ENCODE measurements around the gene SRPX2. TPM values are rescaled to one million over a fixed set of nuclear protein-coding genes. Genes with fewer than 3 reads are reported as not detected.
A peak's percentile ranks its signal among the peaks of the same experiment; 100 is the strongest.
"Not testable (repeated sequence)": the region's sequence is repeated elsewhere in the genome, so short reads cannot be mapped to it uniquely, and the experiment has no call there.

Gene SRPX2
- polyA plus RNA-seq, 3 donors, result 13.4 to 15.0 (median 14.3) TPM

- DNase-seq (ENCODE audit: extremely low read depth in 1 of 11, low read depth in 9 of 11, low spot score in 4 of 11), result no peak
Observed at GRCh38 chrX:100682939-100683338, 38.9 kb downstream of the SRPX2 start.

GRCh38 chrX:100685284-100685996 is 41.4 kb downstream of the SRPX2 start:
- peak in 10 of 11 donors; percentile 23 to 60 (median 50) for DNase-seq (ENCODE audit: extremely low read depth in 1 of 11, low read depth in 9 of 11, low spot score in 4 of 11)

DNA sequence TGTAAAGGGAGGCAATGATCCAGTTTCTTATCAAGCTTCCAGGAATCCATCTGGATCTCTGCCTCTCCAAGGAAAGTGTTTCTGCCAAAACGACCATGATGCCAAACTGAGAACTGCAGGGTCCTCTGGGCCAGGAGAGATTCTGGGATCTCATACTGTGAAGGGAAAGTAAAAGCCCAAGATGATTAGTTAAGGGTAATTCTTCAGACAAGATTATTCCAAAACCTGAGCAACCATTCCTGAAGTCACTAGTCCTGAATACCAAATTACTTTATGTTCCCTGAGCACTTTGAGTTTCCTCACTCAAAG is 42.0 kb downstream of the SRPX2 start:
- no peak for DNase-seq (ENCODE audit: extremely low read depth in 1 of 11, low read depth in 9 of 11, low spot score in 4 of 11)

GRCh38 chrX:100687128-100687527 is 43.1 kb downstream of the SRPX2 start:
- DNase-seq (ENCODE audit: extremely low read depth in 1 of 11, low read depth in 9 of 11, low spot score in 4 of 11), result no peak

DNA sequence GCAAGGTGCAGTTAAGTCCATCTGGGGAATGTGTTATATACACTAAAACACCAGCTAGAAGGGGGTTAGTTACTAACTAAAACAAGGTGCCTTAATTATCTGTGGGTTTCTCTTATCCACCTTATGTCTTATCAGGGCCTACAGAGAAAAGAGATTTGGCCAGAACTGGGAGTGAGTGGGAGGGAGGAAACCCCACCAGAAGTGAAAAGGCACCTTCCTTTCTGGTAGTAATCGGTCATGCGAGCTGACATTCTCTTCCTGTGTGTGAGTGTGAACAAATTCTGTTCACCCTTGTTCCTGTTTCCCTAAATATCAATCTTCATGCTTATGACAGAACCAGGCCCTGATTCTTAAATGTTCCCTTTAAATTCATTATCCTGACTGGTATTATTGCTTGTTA is 43.5 kb downstream of the SRPX2 start:
- no peak for DNase-seq (ENCODE audit: extremely low read depth in 1 of 11, low read depth in 9 of 11, low spot score in 4 of 11)

GRCh38 chrX:100695302-100695701 is 51.3 kb downstream of the SRPX2 start:
- DNase-seq (ENCODE audit: extremely low read depth in 1 of 11, low read depth in 9 of 11, low spot score in 4 of 11), result no peak

GRCh38 chrX:100695991-100696390 is 52.0 kb downstream of the SRPX2 start:
- DNase-seq (ENCODE audit: extremely low read depth in 1 of 11, low read depth in 9 of 11, low spot score in 4 of 11), result no peak

GRCh38 chrX:100696699-100697351 is 52.8 kb downstream of the SRPX2 start:
- no peak for DNase-seq (ENCODE audit: extremely low read depth in 1 of 11, low read depth in 9 of 11, low spot score in 4 of 11)

- DNase-seq (ENCODE audit: extremely low read depth in 1 of 11, low read depth in 9 of 11, low spot score in 4 of 11), result no peak
Observed at GRCh38 chrX:100698551-100698950, 54.6 kb downstream of the SRPX2 start.

- DNase-seq (ENCODE audit: extremely low read depth in 1 of 11, low read depth in 9 of 11, low spot score in 4 of 11), result no peak
Observed at GRCh38 chrX:100700809-100701208, 56.8 kb downstream of the SRPX2 start.

- DNase-seq (ENCODE audit: extremely low read depth in 1 of 11, low read depth in 9 of 11, low spot score in 4 of 11), result no peak
Observed at GRCh38 chrX:100704581-100705203, 60.7 kb downstream of the SRPX2 start.

- DNase-seq (ENCODE audit: extremely low read depth in 1 of 11, low read depth in 9 of 11, low spot score in 4 of 11), result no peak
Observed at GRCh38 chrX:100710816-100711215, 66.8 kb downstream of the SRPX2 start.

DNA sequence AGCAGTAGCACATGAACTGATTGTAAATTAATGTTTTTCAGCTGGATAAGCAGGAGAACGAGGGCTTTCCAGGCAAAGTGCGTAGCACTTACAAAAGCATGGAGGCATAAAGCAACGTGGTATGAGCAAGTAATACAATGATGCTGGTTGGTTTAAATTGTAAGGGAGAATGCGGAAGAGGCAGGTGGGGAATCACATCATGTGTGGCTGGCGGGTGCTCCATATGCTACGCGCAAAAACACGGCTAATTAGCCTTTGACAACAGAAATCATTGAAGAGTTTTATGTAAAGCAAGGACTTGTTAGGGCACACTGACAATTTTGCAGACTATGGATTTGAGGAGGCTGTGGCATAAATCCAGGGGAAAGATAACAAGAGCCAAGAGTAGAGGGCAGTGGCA is 73.4 kb downstream of the SRPX2 start:
- no peak for DNase-seq (ENCODE audit: extremely low read depth in 1 of 11, low read depth in 9 of 11, low spot score in 4 of 11)

DNA sequence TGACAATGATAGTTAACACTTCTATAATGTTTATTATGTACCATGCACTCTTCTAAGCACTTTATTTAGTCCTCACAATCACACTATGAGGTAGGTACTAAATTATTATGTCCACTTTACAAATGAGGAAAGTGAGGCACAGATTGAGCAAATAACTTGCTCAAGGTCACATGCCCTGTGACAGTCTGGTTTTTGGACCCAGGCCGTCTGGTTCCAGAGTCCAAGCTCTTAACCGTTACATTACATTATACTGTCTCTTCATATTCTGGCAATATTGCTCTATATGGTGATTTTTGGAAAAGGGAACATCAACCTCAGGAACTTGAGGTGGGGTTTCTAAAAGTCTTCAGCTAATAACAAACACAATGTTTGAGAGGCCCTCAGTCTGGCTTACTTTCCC is 75.1 kb downstream of the SRPX2 start:
- no peak for DNase-seq (ENCODE audit: extremely low read depth in 1 of 11, low read depth in 9 of 11, low spot score in 4 of 11)

DNA sequence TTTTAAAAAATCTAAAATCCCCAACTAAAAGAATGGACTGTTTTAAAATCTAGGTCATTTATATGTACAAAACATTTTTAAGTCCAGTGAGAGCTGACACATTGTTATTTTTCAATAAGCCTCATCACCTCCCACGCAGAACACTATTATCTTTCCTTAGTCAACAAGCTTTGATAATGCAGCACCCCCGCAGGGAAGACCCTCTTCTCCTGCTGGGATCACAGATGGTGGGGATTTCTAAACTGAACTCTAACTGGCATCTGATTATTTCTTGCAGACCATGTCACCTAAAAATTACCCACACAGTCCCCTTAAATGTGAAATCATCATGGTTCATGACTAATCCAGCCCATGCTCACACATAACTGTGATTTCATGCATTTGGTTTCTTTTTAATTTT is 76.3 kb downstream of the SRPX2 start:
- DNase-seq (ENCODE audit: extremely low read depth in 1 of 11, low read depth in 9 of 11, low spot score in 4 of 11), result no peak

DNA sequence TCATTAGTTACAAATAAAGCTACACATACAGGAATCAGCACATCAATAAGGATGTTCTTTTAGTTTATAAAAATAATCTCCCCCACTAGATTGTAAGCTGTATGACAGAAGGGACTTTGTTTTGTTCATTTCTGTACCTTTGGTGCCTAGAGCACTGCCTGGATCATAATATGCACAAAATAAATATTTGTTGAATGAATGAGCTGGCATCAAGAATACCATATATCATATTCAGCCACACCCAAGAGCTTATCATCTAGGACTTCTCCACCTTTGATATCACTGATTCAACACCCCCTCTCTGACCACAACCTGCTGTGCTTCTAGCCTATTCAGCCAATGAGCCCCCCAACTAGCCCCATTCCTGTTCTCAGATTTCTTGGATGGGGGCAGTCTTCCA is 77.3 kb downstream of the SRPX2 start:
- DNase-seq (ENCODE audit: extremely low read depth in 1 of 11, low read depth in 9 of 11, low spot score in 4 of 11), result no peak

DNA sequence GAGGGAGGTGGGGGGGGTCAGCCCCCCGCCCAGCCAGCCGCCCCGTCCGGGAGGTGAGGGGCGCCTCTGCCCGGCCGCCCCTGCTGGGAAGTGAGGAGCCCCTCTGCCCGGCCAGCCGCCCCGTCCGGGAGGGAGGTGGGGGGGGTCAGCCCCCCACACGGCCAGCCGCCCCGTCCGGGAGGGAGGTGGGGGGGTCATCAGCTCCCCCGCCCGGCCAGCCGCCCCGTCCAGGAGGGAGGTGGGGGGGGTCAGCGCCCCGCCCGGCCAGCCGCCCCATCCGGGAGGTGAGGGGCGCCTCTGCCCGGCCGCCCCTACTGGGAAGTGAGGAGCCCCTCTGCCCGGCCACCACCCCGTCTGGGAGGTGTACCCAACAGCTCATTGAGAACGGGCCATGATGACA is 80.0 kb downstream of the SRPX2 start:
- not testable (repeated sequence) for DNase-seq (ENCODE audit: extremely low read depth in 1 of 11, low read depth in 9 of 11, low spot score in 4 of 11)
